A673 (cell line): ENCODE data around the gene RAD1. TPM values are rescaled to one million over a fixed set of nuclear protein-coding genes. Genes with fewer than 3 reads are reported as not detected.

Experiments
- BruUV-seq: library from RNA; stranded (reverse); fragments of 400-500 nt; replicated peaks from 2 replicates; lab custom pipeline; 2021; lab: Mats Ljungman, UMichigan
- CTCF ChIA-PET: fragments of 300-600 bp; sonication (Branson Sonifier 250); formaldehyde crosslinking; loops from one replicate; lab custom pipeline; 2022; ENCODE audit warnings: antibody characterized with exemption; lab: Charles Lee
- POLR2A ChIA-PET: fragments of 300-600 bp; sonication (Branson Sonifier 250); formaldehyde crosslinking; loops from one replicate; lab custom pipeline; 2022; ENCODE audit warnings: antibody characterized with exemption; ENCODE audit not compliant: low non-redundant PET; lab: Charles Lee
- DNase-seq: peaks from one replicate; pipeline ENCODE4 v3.0.0-alpha.2; 2015; ENCODE audit warnings: low spot score
- H3K27ac ChIP-seq: fragments of 200-600 bp; sonication (generic); 2 replicates; pipeline ENCODE4 v1.5.1; 2016; ENCODE audit warnings: mixed run types, low read depth, mild to moderate bottlenecking, mixed read lengths, antibody characterized with exemption, low read length; ENCODE audit not compliant: poor library complexity, severe bottlenecking
- H3K27me3 ChIP-seq: fragments of 200-600 bp; sonication (generic); replicated peaks from 2 replicates; pipeline ENCODE4 v1.6.1; 2017; ENCODE audit warnings: mixed run types, low read depth, mild to moderate bottlenecking, mixed read lengths, antibody characterized with exemption, low read length; ENCODE audit not compliant: insufficient read depth, poor library complexity
- H3K36me3 ChIP-seq: fragments of 200-600 bp; sonication (generic); 2 replicates; pipeline ENCODE4 v1.6.1; 2016; ENCODE audit warnings: mixed run types, mild to moderate bottlenecking, mixed read lengths, antibody characterized with exemption, low read length; ENCODE audit not compliant: insufficient read depth, poor library complexity, severe bottlenecking
- H3K4me1 ChIP-seq: fragments of 200-600 bp; sonication (generic); 2 replicates; pipeline ENCODE4 v1.6.1; 2017; ENCODE audit warnings: mixed run types, mild to moderate bottlenecking, mixed read lengths, antibody characterized with exemption, low read length; ENCODE audit not compliant: insufficient read depth, poor library complexity, severe bottlenecking
- H3K4me3 ChIP-seq: fragments of 200-600 bp; sonication (generic); 2 replicates; pipeline ENCODE4 v1.5.1; 2016; ENCODE audit warnings: low read depth, mixed run types, mild to moderate bottlenecking, mixed read lengths, low read length; ENCODE audit not compliant: poor library complexity, severe bottlenecking
- H3K9me3 ChIP-seq: fragments of 200-600 bp; sonication (generic); 2 replicates; pipeline ENCODE4 v1.6.1; 2016; ENCODE audit warnings: mixed run types, low read depth, mild to moderate bottlenecking, mixed read lengths, antibody characterized with exemption, low read length; ENCODE audit not compliant: poor library complexity, severe bottlenecking
- CTCF ChIP-seq: fragments of 300-800, 200-600 bp; sonication (generic); conservative IDR thresholded peaks from 2 replicates; pipeline ENCODE4 v1.5.1; 2017; ENCODE audit warnings: low read depth, mild to moderate bottlenecking, antibody characterized with exemption, low read length, moderate library complexity, mixed read lengths
- EZH2 ChIP-seq: fragments of 200-600 bp; sonication (generic); IDR thresholded peaks from 2 replicates; pipeline ENCODE4 v1.6.1; 2017; ENCODE audit warnings: borderline replicate concordance, low read depth, mild to moderate bottlenecking, mixed read lengths, antibody characterized with exemption, low read length; ENCODE audit not compliant: poor library complexity, severe bottlenecking
- intact Hi-C: fragments of 100-400 bp; cut with micrococcal nuclease; formaldehyde crosslinking; loops from one replicate; pipeline ENCODE4 v1.10.0; 2022; ENCODE audit not compliant: unreplicated experiment
- total RNA-seq: library from RNA; stranded (reverse); gene quantifications from 2 replicates; pipeline ENCODE4 v1.2.3, GENCODE V29; 2021

Gene RAD1
- total RNA-seq, 1 experiment from 2014 or later, result 40.8 TPM

GRCh38 chr5:34928267-34928666, 13.0 kb upstream of the RAD1 start:
- DNase-seq, result no peak
- no TSS peak for BruUV-seq
- H3K27me3 ChIP-seq, result no peaks in the 10 kb centered on the region
- no peak overlapping the region for H3K4me3 ChIP-seq
- ChIA-PET CTCF (no interaction called here), POLR2A (no interaction called here)
- H3K27ac ChIP-seq, result no peak overlapping the region
- intact Hi-C loops, result no loop called here
- H3K36me3 ChIP-seq, result peaks cover 40% of the 10 kb centered on the region
- no peaks in the 10 kb centered on the region for H3K9me3 ChIP-seq
- TF ChIP-seq EZH2 (no peak), CTCF (no peak)
- H3K4me1 ChIP-seq, result peaks cover 4% of the 10 kb centered on the region

GRCh38 chr5:34927785-34928184, 12.5 kb upstream of the RAD1 start:
- H3K9me3 ChIP-seq, result no peaks in the 10 kb centered on the region
- intact Hi-C loops, result no loop called here
- BruUV-seq, result no TSS peak
- no peak overlapping the region for H3K4me3 ChIP-seq
- DNase-seq, result no peak
- ChIA-PET CTCF (no interaction called here), POLR2A (no interaction called here)
- H3K27me3 ChIP-seq, result no peaks in the 10 kb centered on the region
- peaks cover 45% of the 10 kb centered on the region for H3K36me3 ChIP-seq
- no peak for TF ChIP-seq EZH2
- TF ChIP-seq CTCF, result no peak
- no peak overlapping the region for H3K27ac ChIP-seq
- peaks cover 4% of the 10 kb centered on the region for H3K4me1 ChIP-seq

- TF ChIP-seq EZH2, result no peak
- TF ChIP-seq CTCF, result no peak
- no peaks in the 10 kb centered on the region for H3K9me3 ChIP-seq
- POLR2A ChIA-PET, result no interaction called here
- peaks cover 59% of the 10 kb centered on the region for H3K36me3 ChIP-seq
- no peak overlapping the region for H3K27ac ChIP-seq
- DNase-seq, result no peak
- no peaks in the 10 kb centered on the region for H3K27me3 ChIP-seq
- intact Hi-C loops, result no loop called here
- no peak overlapping the region for H3K4me3 ChIP-seq
- no TSS peak for BruUV-seq
- CTCF ChIA-PET, result no interaction called here
- peaks cover 4% of the 10 kb centered on the region for H3K4me1 ChIP-seq
Observed at GRCh38 chr5:34926318-34926888, 11.1 kb upstream of the RAD1 start.
